Measurements from ENCODE around the gene BMI1.

- TF ChIP-seq CTCF (IDR thresholded peaks at IDR 0.05), result no peak
- TF ChIP-seq POLR2A (IDR thresholded peaks at IDR 0.05), result no peak
These were observed 46.6 kb downstream of the BMI1 start for GRCh38 chr10:22367471-22367870.
